Mesothelial cell of epicardium (in vitro differentiated cells): ENCODE data around the gene SLC10A6. TPM values are rescaled to one million over a fixed set of nuclear protein-coding genes. Genes with fewer than 3 reads are reported as not detected.

Experiments used
- DNase-seq, 2 experiments: peaks; one replicate each; pipeline ENCODE4 v3.0.0; 2021; ENCODE audit warnings: low spot score in 2 of 2; ENCODE audit not compliant: unreplicated experiment in 2 of 2
- H3K27ac Mint-ChIP-seq: 2 replicates; pipeline ENCODE4 v1.8.0; 2021; ENCODE audit warnings: mixed read lengths
- H3K27me3 Mint-ChIP-seq: 2 replicates; pipeline ENCODE4 v1.8.0; 2021; ENCODE audit warnings: low read depth, mixed read lengths
- H3K36me3 Mint-ChIP-seq: 2 replicates; pipeline ENCODE4 v1.8.0; 2021; ENCODE audit warnings: mixed read lengths
- H3K4me1 Mint-ChIP-seq: 2 replicates; pipeline ENCODE4 v1.8.0; 2021; ENCODE audit warnings: mixed read lengths
- H3K4me3 Mint-ChIP-seq: 2 replicates; pipeline ENCODE4 v1.8.0; 2021; ENCODE audit warnings: mild to moderate bottlenecking, moderate library complexity, mixed read lengths
- H3K9me3 Mint-ChIP-seq: 2 replicates; pipeline ENCODE4 v1.8.0; 2021; ENCODE audit warnings: mixed read lengths
- total RNA-seq: library from RNA; stranded (reverse); gene quantifications from 3 replicates; pipeline ENCODE4 v1.2.1, GENCODE V29; 2021
- TF ChIP-seq, protein P1 (sequence below): fragments of 200-600 bp; sonication (generic); IDR thresholded peaks from one replicate; pipeline ENCODE4 v1.5.0; 2021; ENCODE audit warnings: antibody characterized with exemption; ENCODE audit not compliant: unreplicated experiment

The SLC10A6 gene
- total RNA-seq, 1 donor from 2014 or later = not detected

- H3K9me3 Mint-ChIP-seq = no peaks in the 10 kb centered on the region
Measured at GRCh38 chr4:86845593-86845992, 3.6 kb downstream of the SLC10A6 start.

DNA sequence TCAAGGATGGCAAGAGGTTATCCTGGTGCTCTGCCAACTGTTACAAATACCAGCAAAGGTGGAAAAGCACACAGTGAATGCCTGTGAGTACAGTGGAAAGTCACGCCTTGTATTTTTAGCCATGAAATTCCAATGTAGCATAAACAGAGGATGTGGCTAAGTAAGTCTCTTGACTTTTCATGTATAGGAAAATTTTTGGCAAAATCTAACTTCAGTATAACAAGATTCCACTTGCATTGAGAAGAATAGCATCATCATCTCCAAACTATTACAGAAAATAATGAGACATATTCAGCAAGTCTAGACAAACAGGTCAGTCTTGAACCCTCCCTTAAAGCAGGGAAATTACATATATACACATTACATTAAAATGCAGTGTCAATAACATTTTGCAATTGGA is 7.9 kb downstream of the SLC10A6 start:
- Mint-ChIP-seq H3K4me1 (peaks cover 4% of the 10 kb centered on the region), H3K36me3 (no peaks in the 10 kb centered on the region), H3K27me3 (no peaks in the 10 kb centered on the region), H3K9me3 (no peaks in the 10 kb centered on the region), H3K27ac (no peak overlapping the region), H3K4me3 (no peak overlapping the region)
- TF ChIP-seq, protein P1, sequence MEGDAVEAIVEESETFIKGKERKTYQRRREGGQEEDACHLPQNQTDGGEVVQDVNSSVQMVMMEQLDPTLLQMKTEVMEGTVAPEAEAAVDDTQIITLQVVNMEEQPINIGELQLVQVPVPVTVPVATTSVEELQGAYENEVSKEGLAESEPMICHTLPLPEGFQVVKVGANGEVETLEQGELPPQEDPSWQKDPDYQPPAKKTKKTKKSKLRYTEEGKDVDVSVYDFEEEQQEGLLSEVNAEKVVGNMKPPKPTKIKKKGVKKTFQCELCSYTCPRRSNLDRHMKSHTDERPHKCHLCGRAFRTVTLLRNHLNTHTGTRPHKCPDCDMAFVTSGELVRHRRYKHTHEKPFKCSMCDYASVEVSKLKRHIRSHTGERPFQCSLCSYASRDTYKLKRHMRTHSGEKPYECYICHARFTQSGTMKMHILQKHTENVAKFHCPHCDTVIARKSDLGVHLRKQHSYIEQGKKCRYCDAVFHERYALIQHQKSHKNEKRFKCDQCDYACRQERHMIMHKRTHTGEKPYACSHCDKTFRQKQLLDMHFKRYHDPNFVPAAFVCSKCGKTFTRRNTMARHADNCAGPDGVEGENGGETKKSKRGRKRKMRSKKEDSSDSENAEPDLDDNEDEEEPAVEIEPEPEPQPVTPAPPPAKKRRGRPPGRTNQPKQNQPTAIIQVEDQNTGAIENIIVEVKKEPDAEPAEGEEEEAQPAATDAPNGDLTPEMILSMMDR = no peak
- DNase-seq = no peak

More at GRCh38 chr4:86845593-86845992, 3.6 kb downstream of the SLC10A6 start:
- TF ChIP-seq, protein P1 = no peak
- peaks cover 6% of the 10 kb centered on the region for H3K27me3 Mint-ChIP-seq
- H3K27ac Mint-ChIP-seq = no peak overlapping the region
- no peak overlapping the region for H3K4me3 Mint-ChIP-seq
- no peak for DNase-seq
- H3K36me3 Mint-ChIP-seq = no peaks in the 10 kb centered on the region
- peaks cover 12% of the 10 kb centered on the region for H3K4me1 Mint-ChIP-seq

GRCh38 chr4:86840858-86841257 is 8.3 kb downstream of the SLC10A6 start:
- no peaks in the 10 kb centered on the region for H3K36me3 Mint-ChIP-seq
- H3K27ac Mint-ChIP-seq = no peak overlapping the region
- no peaks in the 10 kb centered on the region for H3K27me3 Mint-ChIP-seq
- H3K4me3 Mint-ChIP-seq = no peak overlapping the region
- no peak for DNase-seq
- H3K4me1 Mint-ChIP-seq = peaks cover 4% of the 10 kb centered on the region
- TF ChIP-seq, protein P1 = no peak
- no peaks in the 10 kb centered on the region for H3K9me3 Mint-ChIP-seq

DNA sequence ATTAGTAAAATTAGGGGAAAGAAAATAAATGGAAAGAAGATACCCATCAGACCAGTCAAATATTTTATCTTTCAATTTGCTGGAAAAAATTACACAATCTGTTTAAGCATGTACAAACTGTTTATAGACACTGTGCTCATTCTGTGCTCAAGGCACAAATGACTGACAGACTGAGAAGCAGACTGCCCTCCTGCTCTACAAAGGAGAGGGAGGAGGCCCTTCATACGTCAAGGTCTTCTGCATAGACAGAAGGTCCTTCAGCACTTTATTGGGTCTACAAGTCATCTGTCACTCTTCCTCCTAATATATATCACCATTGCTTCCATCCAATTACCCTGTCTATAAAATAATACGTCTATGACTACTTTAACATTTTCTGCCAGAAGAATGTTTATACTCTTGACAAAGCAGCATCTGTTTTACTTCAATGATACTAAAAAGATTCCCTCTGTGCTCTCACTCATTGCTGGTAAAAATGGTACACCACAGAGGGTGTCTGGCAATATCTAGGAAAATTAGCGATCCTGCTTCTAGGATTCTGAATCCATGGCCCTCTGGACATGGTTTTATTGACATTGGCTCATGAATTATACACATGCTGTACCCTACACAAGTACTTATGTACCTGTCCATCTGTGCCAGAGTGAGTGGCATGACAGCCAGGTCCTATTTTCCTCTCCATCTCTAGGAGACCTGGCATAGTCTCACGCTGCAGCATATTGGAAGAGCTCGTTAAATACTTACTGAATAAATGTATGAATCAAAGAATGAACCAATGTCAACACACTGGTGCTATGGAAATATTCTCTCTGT is 11.3 kb downstream of the SLC10A6 start:
- H3K27ac Mint-ChIP-seq = no peak overlapping the region
- H3K27me3 Mint-ChIP-seq = no peaks in the 10 kb centered on the region
- TF ChIP-seq, protein P1 = no peak
- H3K36me3 Mint-ChIP-seq = no peaks in the 10 kb centered on the region
- H3K4me3 Mint-ChIP-seq = no peak overlapping the region
- no peaks in the 10 kb centered on the region for H3K9me3 Mint-ChIP-seq
- DNase-seq = no peak
- H3K4me1 Mint-ChIP-seq = no peaks in the 10 kb centered on the region

GRCh38 chr4:86835677-86836076 is 13.5 kb downstream of the SLC10A6 start:
- Mint-ChIP-seq H3K27me3 (no peaks in the 10 kb centered on the region), H3K4me1 (peaks cover 9% of the 10 kb centered on the region), H3K36me3 (no peaks in the 10 kb centered on the region), H3K27ac (no peak overlapping the region), H3K9me3 (no peaks in the 10 kb centered on the region), H3K4me3 (no peak overlapping the region)
- TF ChIP-seq, protein P1 = no peak
- no peak for DNase-seq
